ENCODE measurements around the gene PUM2.

DNA sequence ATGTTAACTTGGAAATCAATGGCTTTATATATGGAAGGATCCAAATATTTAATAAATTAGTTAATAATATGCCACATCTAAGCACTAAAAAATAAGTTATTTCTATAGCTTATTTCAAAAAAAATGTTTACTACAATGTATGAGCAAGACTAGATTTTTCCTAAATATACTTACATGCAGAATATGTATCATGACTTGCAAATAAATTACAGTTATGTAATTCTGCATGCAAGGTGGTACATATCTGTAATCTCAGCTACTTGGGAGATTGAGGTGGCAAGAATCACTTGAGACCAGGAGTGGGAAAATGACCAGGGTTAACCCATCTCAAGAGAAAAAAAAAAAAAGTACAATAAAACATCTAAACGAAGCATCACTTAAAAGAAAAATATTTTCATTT lies 11.6 kb downstream of the PUM2 start:
- TF ChIP-seq, protein P1, sequence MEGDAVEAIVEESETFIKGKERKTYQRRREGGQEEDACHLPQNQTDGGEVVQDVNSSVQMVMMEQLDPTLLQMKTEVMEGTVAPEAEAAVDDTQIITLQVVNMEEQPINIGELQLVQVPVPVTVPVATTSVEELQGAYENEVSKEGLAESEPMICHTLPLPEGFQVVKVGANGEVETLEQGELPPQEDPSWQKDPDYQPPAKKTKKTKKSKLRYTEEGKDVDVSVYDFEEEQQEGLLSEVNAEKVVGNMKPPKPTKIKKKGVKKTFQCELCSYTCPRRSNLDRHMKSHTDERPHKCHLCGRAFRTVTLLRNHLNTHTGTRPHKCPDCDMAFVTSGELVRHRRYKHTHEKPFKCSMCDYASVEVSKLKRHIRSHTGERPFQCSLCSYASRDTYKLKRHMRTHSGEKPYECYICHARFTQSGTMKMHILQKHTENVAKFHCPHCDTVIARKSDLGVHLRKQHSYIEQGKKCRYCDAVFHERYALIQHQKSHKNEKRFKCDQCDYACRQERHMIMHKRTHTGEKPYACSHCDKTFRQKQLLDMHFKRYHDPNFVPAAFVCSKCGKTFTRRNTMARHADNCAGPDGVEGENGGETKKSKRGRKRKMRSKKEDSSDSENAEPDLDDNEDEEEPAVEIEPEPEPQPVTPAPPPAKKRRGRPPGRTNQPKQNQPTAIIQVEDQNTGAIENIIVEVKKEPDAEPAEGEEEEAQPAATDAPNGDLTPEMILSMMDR (IDR thresholded peaks at IDR 0.05) = no peak
- TF ChIP-seq POLR2A (IDR thresholded peaks at IDR 0.05) = no peak
- TF ChIP-seq POLR2AphosphoS5 (IDR thresholded peaks at IDR 0.05) = no peak

Data from sigmoid colon (tissue), 4 donors.